AML-193 (cell line): Measurements from ENCODE around the gene NLRP13.

Experiments
- DNase-seq, 2 experiments: peaks; one replicate each; lab custom pipeline; 2025; lab: John Stamatoyannopoulos, UW

The NLRP13 gene

GRCh38 chr19:55901369-55902079 is 30.6 kb downstream of the NLRP13 start:
- no peak for DNase-seq

- no peak for DNase-seq
These were observed 33.2 kb downstream of the NLRP13 start for GRCh38 chr19:55898911-55899310.

- DNase-seq = no peak
These were observed 49.5 kb downstream of the NLRP13 start for GRCh38 chr19:55882626-55883025.

- DNase-seq = no peak
These were observed 54.9 kb downstream of the NLRP13 start for GRCh38 chr19:55877211-55877610.

- no peak for DNase-seq
These were observed 61.4 kb downstream of the NLRP13 start for GRCh38 chr19:55870736-55871135.

GRCh38 chr19:55867101-55867500 is 65.0 kb downstream of the NLRP13 start:
- DNase-seq = no peak

GRCh38 chr19:55866521-55866920 is 65.6 kb downstream of the NLRP13 start:
- no peak for DNase-seq

- DNase-seq = no peak
These were observed 73.2 kb downstream of the NLRP13 start for GRCh38 chr19:55858969-55859368.

GRCh38 chr19:55858401-55858800 is 73.7 kb downstream of the NLRP13 start:
- DNase-seq = no peak

- DNase-seq = no peak
These were observed 74.2 kb downstream of the NLRP13 start for GRCh38 chr19:55857974-55858373.

- no peak for DNase-seq
These were observed 75.0 kb downstream of the NLRP13 start for GRCh38 chr19:55857149-55857548.

GRCh38 chr19:55855160-55855559 is 77.0 kb downstream of the NLRP13 start:
- DNase-seq = no peak
